Left ventricle myocardium inferior (tissue), 1 donor: Measurements from ENCODE around the gene KATNB1. TPM values are rescaled to one million over a fixed set of nuclear protein-coding genes. Genes with fewer than 3 reads are reported as not detected.
A peak's percentile ranks its signal among the peaks of the same experiment; 100 is the strongest.
"Not testable (repeated sequence)": the region's sequence is repeated elsewhere in the genome, so short reads cannot be mapped to it uniquely, and the experiment has no call there.

Experiments
- DNase-seq: peaks from one replicate; pipeline ENCODE4 v3.0.0-alpha.2; 2020
- H3K27ac ChIP-seq: fragments of 200-600 bp; replicated peaks from 2 replicates; pipeline ENCODE4 v1.8.0; 2021
- H3K27me3 ChIP-seq: fragments of 200-600 bp; 2 replicates; pipeline ENCODE4 v1.8.0; 2021; ENCODE audit warnings: low read depth
- H3K36me3 ChIP-seq: fragments of 200-600 bp; 2 replicates; pipeline ENCODE4 v1.8.0; 2021
- H3K4me1 ChIP-seq: fragments of 200-600 bp; 2 replicates; pipeline ENCODE4 v1.8.0; 2021
- H3K4me3 ChIP-seq: fragments of 200-600 bp; 2 replicates; pipeline ENCODE4 v1.8.0; 2021; ENCODE audit warnings: mild to moderate bottlenecking, moderate library complexity
- H3K9me3 ChIP-seq: fragments of 200-600 bp; replicated peaks from 2 replicates; pipeline ENCODE4 v1.8.0; 2021
- CTCF ChIP-seq: fragments of 200-600 bp; IDR thresholded peaks from 2 replicates; pipeline ENCODE4 v1.8.0; 2021; ENCODE audit warnings: antibody characterized with exemption, mild to moderate bottlenecking, borderline replicate concordance
- intact Hi-C: fragments of 100-400 bp; cut with micrococcal nuclease; formaldehyde crosslinking; loops from one replicate; pipeline ENCODE4 v1.11.0; 2022
- total RNA-seq: library from RNA; stranded (reverse); fragmentation: NEBNext Ultra II Directional; extraction: Animal tissue kit (Norgen Biotek cat#: 25700); gene quantifications from one replicate; pipeline ENCODE4 v1.2.1, GENCODE V29; 2021
- donor health status: DM: no; HTN: yes; CAD: no; lungs with severe emphysema.

KATNB1 gene
- total RNA-seq, 1 donor from 2014 or later = 11.2 TPM

DNA sequence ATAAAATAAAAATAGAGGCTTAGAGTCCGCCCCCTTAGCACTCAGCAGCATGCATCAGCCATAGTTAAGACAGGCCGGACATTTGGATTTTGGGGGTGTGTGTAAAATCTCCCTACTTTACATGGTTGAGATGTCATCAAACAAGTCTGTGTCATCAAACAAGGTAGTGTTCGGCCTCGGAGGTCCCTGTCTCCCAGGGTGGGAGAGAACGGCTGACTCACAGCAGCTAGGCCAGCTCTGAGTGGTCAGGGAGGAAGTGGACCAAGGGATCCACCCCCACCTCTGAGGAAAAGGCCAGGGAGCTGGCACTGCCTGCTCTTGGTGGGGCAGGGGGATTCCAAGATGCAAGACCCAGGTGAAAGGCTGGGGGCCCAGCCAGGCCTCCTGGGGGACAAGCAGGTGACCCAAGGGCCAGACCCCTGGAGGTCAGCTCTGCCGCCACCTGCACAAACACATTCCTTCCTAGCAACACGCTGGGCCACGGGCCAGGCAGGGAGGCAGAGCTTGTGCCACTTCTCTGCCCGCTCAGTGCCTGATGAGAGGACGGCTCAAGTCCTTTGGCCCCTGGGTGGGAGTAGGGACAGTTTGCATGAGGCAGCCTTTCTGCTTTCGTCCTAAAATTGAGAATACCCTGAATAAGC lies 38.2 kb downstream of the KATNB1 start:
- intact Hi-C loops = no loop called here
- no peak overlapping the region for H3K27ac ChIP-seq
- no peaks in the 10 kb centered on the region for H3K9me3 ChIP-seq
- TF ChIP-seq CTCF = no peak
- no peak overlapping the region for H3K4me3 ChIP-seq
- H3K4me1 ChIP-seq = peaks cover 9% of the 10 kb centered on the region
- H3K36me3 ChIP-seq = peaks cover 63% of the 10 kb centered on the region
- peak; percentile 46 for DNase-seq
- no peaks in the 10 kb centered on the region for H3K27me3 ChIP-seq

- H3K4me1 ChIP-seq = peaks cover 9% of the 10 kb centered on the region
- no peaks in the 10 kb centered on the region for H3K27me3 ChIP-seq
- no peak overlapping the region for H3K4me3 ChIP-seq
- H3K27ac ChIP-seq = no peak overlapping the region
- TF ChIP-seq CTCF = no peak
- peaks cover 63% of the 10 kb centered on the region for H3K36me3 ChIP-seq
- DNase-seq = no peak
- intact Hi-C loops = no loop called here
- no peaks in the 10 kb centered on the region for H3K9me3 ChIP-seq
Observed at GRCh38 chr16:57774705-57775285, 39.2 kb downstream of the KATNB1 start.

DNA sequence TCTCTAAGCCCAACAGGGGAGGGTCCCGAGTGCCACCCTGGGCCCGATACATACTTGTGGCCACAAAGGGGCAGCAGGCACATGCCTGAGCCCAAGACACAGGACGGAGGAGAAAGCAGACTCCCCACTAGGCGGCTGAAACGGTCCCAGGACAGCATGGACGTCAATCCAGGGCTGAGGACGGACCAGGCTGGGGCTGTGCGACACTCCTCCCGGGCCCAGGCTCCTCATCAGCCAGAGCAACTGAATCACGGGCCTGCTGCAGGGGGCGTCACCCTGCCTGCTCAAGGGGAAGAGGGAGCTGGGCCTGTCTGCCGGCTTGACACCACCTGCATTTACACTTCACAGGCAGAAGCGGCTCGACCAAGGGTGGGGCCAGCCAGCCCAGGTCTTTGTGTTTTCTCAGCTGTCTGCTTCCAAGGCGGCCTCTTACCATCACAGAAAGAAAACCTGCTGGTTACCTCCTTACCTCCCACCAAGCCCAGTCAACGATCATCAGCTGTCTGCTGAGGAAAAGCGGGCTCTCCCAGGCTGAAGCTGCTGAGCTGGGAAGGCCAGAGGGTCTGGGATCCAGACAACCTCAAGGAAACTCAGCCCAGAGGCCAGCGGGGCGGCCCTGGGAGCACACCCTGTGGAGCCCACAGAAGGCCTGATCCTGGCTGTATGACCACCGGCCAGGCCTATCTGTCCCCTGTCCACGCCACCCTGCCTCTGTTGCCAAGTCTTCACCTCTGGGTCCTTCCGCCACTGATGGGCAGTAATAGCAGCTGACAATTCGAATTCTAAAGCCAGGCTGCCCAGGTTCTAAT lies 40.3 kb downstream of the KATNB1 start:
- no peak for DNase-seq
- Histone ChIP-seq H3K4me1 (peaks cover 9% of the 10 kb centered on the region), H3K4me3 (no peak overlapping the region), H3K27ac (no peak overlapping the region), H3K36me3 (peaks cover 54% of the 10 kb centered on the region), H3K9me3 (no peaks in the 10 kb centered on the region), H3K27me3 (no peaks in the 10 kb centered on the region)
- intact Hi-C loops = no loop called here
- no peak for TF ChIP-seq CTCF

GRCh38 chr16:57778658-57779057 lies 43.1 kb downstream of the KATNB1 start:
- Histone ChIP-seq H3K9me3 (no peaks in the 10 kb centered on the region), H3K27me3 (no peaks in the 10 kb centered on the region), H3K36me3 (peaks cover 53% of the 10 kb centered on the region), H3K4me1 (peaks cover 8% of the 10 kb centered on the region), H3K27ac (no peak overlapping the region), H3K4me3 (no peak overlapping the region)
- intact Hi-C loops = no loop called here
- TF ChIP-seq CTCF = no peak
- no peak for DNase-seq

DNA sequence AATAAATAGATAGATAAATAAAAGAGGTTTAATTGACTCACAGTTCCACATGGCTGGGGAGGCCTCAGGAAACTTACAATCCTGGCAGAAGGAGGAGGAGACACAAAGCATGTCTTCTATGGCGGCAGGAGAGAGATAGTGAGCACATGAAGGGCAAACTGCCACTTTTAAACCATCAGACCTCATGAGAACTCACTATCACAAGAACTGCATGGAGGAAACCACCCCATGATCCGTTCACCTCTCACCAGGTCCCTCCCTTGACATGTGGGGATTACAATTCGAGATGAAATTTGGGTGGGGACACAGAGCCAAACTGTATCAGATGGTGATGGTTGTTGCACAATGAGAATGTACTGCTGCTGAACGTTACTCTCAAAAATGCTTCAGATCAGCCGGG lies 44.3 kb downstream of the KATNB1 start:
- H3K4me3 ChIP-seq, H3K4me1 ChIP-seq, DNase-seq, H3K27ac ChIP-seq, H3K9me3 ChIP-seq, intact Hi-C loops, H3K27me3 ChIP-seq: not testable (repeated sequence)
- peaks cover 65% of the 10 kb centered on the region for H3K36me3 ChIP-seq

DNA sequence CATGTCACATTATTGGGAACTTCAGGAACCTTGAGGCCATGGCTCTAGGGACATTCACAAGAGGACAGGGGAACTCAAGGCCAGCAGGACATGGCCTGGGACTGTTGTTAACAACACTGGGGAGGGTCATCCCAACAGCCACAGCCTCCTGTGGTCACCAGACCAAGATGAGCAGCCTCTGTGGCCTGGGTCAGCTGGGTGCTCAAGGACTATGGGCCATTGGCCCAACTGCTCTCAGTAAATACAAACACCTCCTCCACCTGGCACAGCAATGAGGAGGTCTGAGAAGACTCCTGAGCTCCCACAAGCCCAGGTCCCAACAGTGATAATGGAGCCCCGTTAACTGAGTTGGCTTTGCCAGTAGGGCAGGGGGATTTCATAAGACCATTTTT lies 45.8 kb downstream of the KATNB1 start:
- intact Hi-C loops = no loop called here
- peaks cover 57% of the 10 kb centered on the region for H3K36me3 ChIP-seq
- no peak overlapping the region for H3K4me3 ChIP-seq
- H3K9me3 ChIP-seq = no peaks in the 10 kb centered on the region
- H3K27me3 ChIP-seq = no peaks in the 10 kb centered on the region
- peaks cover 7% of the 10 kb centered on the region for H3K4me1 ChIP-seq
- no peak overlapping the region for H3K27ac ChIP-seq
- no peak for TF ChIP-seq CTCF
- DNase-seq = no peak
